WTC11 (cell line): ENCODE results near the gene NAALADL2. TPM values are rescaled to one million over a fixed set of nuclear protein-coding genes. Genes with fewer than 3 reads are reported as not detected.

Source experiments
- ATAC-seq: fragments of 200-7000 bp; cut with Tn5 transposase; 2 replicates; pipeline ENCODE4 v1.10.0; 2021; ENCODE audit warnings: mild to moderate bottlenecking, moderate library complexity
- CTCF ChIA-PET: fragments of 300-600 bp; sonication (Branson Sonifier 250); formaldehyde crosslinking; loops from one replicate; lab custom pipeline; 2021; ENCODE audit warnings: antibody characterized with exemption; lab: Charles Lee
- POLR2A ChIA-PET: fragments of 350-600 bp; sonication (Branson Sonifier 250); formaldehyde crosslinking; loops from one replicate; lab custom pipeline; 2021; ENCODE audit warnings: antibody characterized with exemption; lab: Charles Lee
- DNase-seq: peaks from one replicate; pipeline ENCODE4 v3.0.0; 2021; ENCODE audit warnings: low spot score
- H3K27ac Mint-ChIP-seq: 2 replicates; pipeline ENCODE4 v1.8.0; 2021; ENCODE audit warnings: mixed read lengths
- H3K27me3 Mint-ChIP-seq: 2 replicates; pipeline ENCODE4 v1.8.0; 2021; ENCODE audit warnings: low read depth, mild to moderate bottlenecking, moderate library complexity, mixed read lengths
- H3K36me3 Mint-ChIP-seq: 2 replicates; pipeline ENCODE4 v1.8.0; 2021; ENCODE audit warnings: mixed read lengths
- H3K4me1 Mint-ChIP-seq: 2 replicates; pipeline ENCODE4 v1.8.0; 2022; ENCODE audit warnings: mixed read lengths
- H3K4me3 Mint-ChIP-seq: 2 replicates; pipeline ENCODE4 v1.8.0; 2021; ENCODE audit warnings: mild to moderate bottlenecking, moderate library complexity, mixed read lengths
- H3K9me3 Mint-ChIP-seq: 2 replicates; pipeline ENCODE4 v1.8.0; 2021; ENCODE audit warnings: mixed read lengths
- FOXK1 ChIP-seq: sonication (generic); formaldehyde crosslinking; IDR thresholded peaks from 2 replicates; pipeline ENCODE4 v1.8.0; 2022; ENCODE audit warnings: mild to moderate bottlenecking, moderate library complexity, missing genetic modification reagents
- FOXP1 ChIP-seq: sonication (generic); formaldehyde crosslinking; IDR thresholded peaks from 2 replicates; pipeline ENCODE4 v1.8.0; 2022; ENCODE audit warnings: missing genetic modification reagents, mild to moderate bottlenecking, moderate library complexity, borderline replicate concordance
- GABPB1 ChIP-seq: sonication (generic); formaldehyde crosslinking; IDR thresholded peaks from 2 replicates; pipeline ENCODE4 v1.8.1; 2023; ENCODE audit warnings: mild to moderate bottlenecking, missing genetic modification reagents
- HMGA2 ChIP-seq: fragments of 250-450 bp; sonication (Bioruptor Pico); IDR thresholded peaks from 2 replicates; pipeline ENCODE4 v1.4.0; 2021; ENCODE audit warnings: mild to moderate bottlenecking, moderate library complexity
- IRF2 ChIP-seq: sonication (generic); formaldehyde crosslinking; IDR thresholded peaks from 2 replicates; pipeline ENCODE4 v1.8.0; 2022; ENCODE audit warnings: low read depth, missing genetic modification reagents, borderline replicate concordance
- MXD4 ChIP-seq: fragments of 250-450 bp; sonication (Bioruptor Pico); IDR thresholded peaks from 2 replicates; pipeline ENCODE4 v1.8.0; 2021; ENCODE audit warnings: mild to moderate bottlenecking, moderate library complexity, borderline replicate concordance
- NR1H2 ChIP-seq: sonication (generic); formaldehyde crosslinking; IDR thresholded peaks from 2 replicates; pipeline ENCODE4 v1.9.0; 2021; ENCODE audit warnings: mild to moderate bottlenecking, moderate library complexity, missing genetic modification reagents
- TEAD1 ChIP-seq: sonication (generic); formaldehyde crosslinking; IDR thresholded peaks from 2 replicates; pipeline ENCODE4 v1.8.0; 2022; ENCODE audit warnings: mild to moderate bottlenecking, missing genetic modification reagents
- TEAD4 ChIP-seq: sonication (generic); formaldehyde crosslinking; IDR thresholded peaks from 2 replicates; pipeline ENCODE4 v1.8.0; 2022; ENCODE audit warnings: mild to moderate bottlenecking, missing genetic modification reagents
- ZNF121 ChIP-seq: sonication (generic); formaldehyde crosslinking; IDR thresholded peaks from 2 replicates; pipeline ENCODE4 v1.8.0; 2023; ENCODE audit warnings: missing genetic modification reagents
- ZNF671 ChIP-seq: fragments of 250-450 bp; sonication (Bioruptor Pico); IDR thresholded peaks from 2 replicates; pipeline ENCODE4 v1.8.0; 2021; ENCODE audit warnings: mild to moderate bottlenecking
- total RNA-seq: library from RNA; stranded (reverse); gene quantifications from 3 replicates; pipeline ENCODE4 v1.2.3, GENCODE V29; 2021
- TF ChIP-seq, protein P1 (sequence below): fragments of 250-450 bp; sonication (Bioruptor Pico); IDR thresholded peaks from 2 replicates; pipeline ENCODE4 v1.9.0; 2021; ENCODE audit warnings: mild to moderate bottlenecking
- TF ChIP-seq, protein P2 (sequence below): fragments of 250-450 bp; sonication (Bioruptor Pico); IDR thresholded peaks from 2 replicates; pipeline ENCODE4 v1.8.0; 2021; ENCODE audit warnings: mild to moderate bottlenecking
- TF ChIP-seq, protein P3 (sequence below): sonication (generic); formaldehyde crosslinking; conservative IDR thresholded peaks from 2 replicates; pipeline ENCODE4 v1.8.1; 2022; ENCODE audit warnings: mild to moderate bottlenecking, missing genetic modification reagents
- TF ChIP-seq, protein P4 (sequence below): fragments of 200-600 bp; IDR thresholded peaks from 2 replicates; pipeline ENCODE4 v1.8.0; 2022; ENCODE audit warnings: antibody characterized with exemption
- TF ChIP-seq, protein P5 (sequence below): sonication (generic); formaldehyde crosslinking; IDR thresholded peaks from 2 replicates; pipeline ENCODE4 v1.8.1; 2023; ENCODE audit warnings: mild to moderate bottlenecking, missing genetic modification reagents, moderate library complexity
- TF ChIP-seq, protein P6 (sequence below): fragments of 250-450 bp; sonication (Bioruptor Pico); IDR thresholded peaks from 2 replicates; pipeline ENCODE4 v1.9.0; 2021; ENCODE audit warnings: mild to moderate bottlenecking, borderline replicate concordance

Gene NAALADL2
- total RNA-seq, 1 experiment from 2014 or later = 1.2 TPM

DNA sequence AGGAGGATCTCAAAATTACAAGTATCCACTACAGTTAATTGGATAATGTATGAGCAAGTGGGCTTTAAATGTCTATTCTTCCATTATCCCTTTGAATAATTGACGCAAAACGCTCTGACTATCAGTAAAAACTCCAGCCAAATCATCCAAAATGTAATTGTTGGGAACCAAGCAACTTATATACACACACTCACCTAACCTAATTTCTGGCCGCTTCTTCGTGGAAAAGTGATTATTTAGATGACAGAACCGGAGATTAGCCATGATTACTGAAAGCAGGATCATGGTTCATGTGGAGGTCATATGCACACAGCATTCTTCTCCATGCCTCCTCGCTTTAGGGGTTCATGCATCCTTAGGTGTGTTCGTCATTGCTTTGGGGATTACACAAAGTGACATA, 992.4 kb downstream of the NAALADL2 start (continued):
- TF ChIP-seq GABPB1 (CRISPR knock-in tag) (no peak), IRF2 (CRISPR knock-in tag) (no peak), TEAD4 (CRISPR knock-in tag) (no peak), ZNF671 (no peak)

DNA sequence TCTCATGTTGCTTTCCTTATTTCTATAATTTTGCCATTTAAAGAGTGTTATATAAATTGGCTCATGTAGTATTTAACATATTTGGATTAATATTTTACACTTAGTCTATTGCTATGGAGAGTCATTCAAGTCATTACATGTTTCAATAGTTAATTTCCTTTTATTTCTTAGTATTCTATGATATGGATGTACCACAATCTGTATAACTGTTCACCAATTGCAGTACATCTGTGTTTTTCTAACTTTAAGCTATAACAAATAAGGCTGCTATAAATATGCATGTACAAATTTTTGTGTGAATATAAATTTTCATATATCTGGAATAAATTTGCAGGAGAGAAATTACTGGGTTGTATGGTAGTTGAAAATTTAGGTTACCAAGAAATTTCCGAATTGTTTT, 993.4 kb downstream of the NAALADL2 start:
- ChIA-PET CTCF (no interaction called here), POLR2A (no interaction called here)
- no peak for ATAC-seq

More for the DNA sequence above, 993.4 kb downstream of the NAALADL2 start:
- Mint-ChIP-seq H3K36me3 (no peaks in the 10 kb centered on the region), H3K4me1 (no peaks in the 10 kb centered on the region), H3K9me3 (no peaks in the 10 kb centered on the region), H3K27me3 (no peaks in the 10 kb centered on the region), H3K27ac (no peak overlapping the region), H3K4me3 (no peak overlapping the region)
- TF ChIP-seq, protein P1, sequence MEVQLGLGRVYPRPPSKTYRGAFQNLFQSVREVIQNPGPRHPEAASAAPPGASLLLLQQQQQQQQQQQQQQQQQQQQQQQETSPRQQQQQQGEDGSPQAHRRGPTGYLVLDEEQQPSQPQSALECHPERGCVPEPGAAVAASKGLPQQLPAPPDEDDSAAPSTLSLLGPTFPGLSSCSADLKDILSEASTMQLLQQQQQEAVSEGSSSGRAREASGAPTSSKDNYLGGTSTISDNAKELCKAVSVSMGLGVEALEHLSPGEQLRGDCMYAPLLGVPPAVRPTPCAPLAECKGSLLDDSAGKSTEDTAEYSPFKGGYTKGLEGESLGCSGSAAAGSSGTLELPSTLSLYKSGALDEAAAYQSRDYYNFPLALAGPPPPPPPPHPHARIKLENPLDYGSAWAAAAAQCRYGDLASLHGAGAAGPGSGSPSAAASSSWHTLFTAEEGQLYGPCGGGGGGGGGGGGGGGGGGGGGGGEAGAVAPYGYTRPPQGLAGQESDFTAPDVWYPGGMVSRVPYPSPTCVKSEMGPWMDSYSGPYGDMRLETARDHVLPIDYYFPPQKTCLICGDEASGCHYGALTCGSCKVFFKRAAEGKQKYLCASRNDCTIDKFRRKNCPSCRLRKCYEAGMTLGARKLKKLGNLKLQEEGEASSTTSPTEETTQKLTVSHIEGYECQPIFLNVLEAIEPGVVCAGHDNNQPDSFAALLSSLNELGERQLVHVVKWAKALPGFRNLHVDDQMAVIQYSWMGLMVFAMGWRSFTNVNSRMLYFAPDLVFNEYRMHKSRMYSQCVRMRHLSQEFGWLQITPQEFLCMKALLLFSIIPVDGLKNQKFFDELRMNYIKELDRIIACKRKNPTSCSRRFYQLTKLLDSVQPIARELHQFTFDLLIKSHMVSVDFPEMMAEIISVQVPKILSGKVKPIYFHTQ (CRISPR knock-in tag) = no peak
- TF ChIP-seq, protein P2, sequence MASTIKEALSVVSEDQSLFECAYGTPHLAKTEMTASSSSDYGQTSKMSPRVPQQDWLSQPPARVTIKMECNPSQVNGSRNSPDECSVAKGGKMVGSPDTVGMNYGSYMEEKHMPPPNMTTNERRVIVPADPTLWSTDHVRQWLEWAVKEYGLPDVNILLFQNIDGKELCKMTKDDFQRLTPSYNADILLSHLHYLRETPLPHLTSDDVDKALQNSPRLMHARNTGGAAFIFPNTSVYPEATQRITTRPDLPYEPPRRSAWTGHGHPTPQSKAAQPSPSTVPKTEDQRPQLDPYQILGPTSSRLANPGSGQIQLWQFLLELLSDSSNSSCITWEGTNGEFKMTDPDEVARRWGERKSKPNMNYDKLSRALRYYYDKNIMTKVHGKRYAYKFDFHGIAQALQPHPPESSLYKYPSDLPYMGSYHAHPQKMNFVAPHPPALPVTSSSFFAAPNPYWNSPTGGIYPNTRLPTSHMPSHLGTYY (CRISPR knock-in tag) = no peak
- TF ChIP-seq, protein P3, sequence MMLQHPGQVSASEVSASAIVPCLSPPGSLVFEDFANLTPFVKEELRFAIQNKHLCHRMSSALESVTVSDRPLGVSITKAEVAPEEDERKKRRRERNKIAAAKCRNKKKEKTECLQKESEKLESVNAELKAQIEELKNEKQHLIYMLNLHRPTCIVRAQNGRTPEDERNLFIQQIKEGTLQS (CRISPR knock-in tag) = no peak
- TF ChIP-seq, protein P4, sequence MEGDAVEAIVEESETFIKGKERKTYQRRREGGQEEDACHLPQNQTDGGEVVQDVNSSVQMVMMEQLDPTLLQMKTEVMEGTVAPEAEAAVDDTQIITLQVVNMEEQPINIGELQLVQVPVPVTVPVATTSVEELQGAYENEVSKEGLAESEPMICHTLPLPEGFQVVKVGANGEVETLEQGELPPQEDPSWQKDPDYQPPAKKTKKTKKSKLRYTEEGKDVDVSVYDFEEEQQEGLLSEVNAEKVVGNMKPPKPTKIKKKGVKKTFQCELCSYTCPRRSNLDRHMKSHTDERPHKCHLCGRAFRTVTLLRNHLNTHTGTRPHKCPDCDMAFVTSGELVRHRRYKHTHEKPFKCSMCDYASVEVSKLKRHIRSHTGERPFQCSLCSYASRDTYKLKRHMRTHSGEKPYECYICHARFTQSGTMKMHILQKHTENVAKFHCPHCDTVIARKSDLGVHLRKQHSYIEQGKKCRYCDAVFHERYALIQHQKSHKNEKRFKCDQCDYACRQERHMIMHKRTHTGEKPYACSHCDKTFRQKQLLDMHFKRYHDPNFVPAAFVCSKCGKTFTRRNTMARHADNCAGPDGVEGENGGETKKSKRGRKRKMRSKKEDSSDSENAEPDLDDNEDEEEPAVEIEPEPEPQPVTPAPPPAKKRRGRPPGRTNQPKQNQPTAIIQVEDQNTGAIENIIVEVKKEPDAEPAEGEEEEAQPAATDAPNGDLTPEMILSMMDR = no peak
- no peak for TF ChIP-seq MXD4 (CRISPR knock-in tag)
- TF ChIP-seq TEAD1 = no peak
- TF ChIP-seq, protein P5, sequence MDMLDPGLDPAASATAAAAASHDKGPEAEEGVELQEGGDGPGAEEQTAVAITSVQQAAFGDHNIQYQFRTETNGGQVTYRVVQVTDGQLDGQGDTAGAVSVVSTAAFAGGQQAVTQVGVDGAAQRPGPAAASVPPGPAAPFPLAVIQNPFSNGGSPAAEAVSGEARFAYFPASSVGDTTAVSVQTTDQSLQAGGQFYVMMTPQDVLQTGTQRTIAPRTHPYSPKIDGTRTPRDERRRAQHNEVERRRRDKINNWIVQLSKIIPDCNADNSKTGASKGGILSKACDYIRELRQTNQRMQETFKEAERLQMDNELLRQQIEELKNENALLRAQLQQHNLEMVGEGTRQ = no peak
- TF ChIP-seq, protein P6, sequence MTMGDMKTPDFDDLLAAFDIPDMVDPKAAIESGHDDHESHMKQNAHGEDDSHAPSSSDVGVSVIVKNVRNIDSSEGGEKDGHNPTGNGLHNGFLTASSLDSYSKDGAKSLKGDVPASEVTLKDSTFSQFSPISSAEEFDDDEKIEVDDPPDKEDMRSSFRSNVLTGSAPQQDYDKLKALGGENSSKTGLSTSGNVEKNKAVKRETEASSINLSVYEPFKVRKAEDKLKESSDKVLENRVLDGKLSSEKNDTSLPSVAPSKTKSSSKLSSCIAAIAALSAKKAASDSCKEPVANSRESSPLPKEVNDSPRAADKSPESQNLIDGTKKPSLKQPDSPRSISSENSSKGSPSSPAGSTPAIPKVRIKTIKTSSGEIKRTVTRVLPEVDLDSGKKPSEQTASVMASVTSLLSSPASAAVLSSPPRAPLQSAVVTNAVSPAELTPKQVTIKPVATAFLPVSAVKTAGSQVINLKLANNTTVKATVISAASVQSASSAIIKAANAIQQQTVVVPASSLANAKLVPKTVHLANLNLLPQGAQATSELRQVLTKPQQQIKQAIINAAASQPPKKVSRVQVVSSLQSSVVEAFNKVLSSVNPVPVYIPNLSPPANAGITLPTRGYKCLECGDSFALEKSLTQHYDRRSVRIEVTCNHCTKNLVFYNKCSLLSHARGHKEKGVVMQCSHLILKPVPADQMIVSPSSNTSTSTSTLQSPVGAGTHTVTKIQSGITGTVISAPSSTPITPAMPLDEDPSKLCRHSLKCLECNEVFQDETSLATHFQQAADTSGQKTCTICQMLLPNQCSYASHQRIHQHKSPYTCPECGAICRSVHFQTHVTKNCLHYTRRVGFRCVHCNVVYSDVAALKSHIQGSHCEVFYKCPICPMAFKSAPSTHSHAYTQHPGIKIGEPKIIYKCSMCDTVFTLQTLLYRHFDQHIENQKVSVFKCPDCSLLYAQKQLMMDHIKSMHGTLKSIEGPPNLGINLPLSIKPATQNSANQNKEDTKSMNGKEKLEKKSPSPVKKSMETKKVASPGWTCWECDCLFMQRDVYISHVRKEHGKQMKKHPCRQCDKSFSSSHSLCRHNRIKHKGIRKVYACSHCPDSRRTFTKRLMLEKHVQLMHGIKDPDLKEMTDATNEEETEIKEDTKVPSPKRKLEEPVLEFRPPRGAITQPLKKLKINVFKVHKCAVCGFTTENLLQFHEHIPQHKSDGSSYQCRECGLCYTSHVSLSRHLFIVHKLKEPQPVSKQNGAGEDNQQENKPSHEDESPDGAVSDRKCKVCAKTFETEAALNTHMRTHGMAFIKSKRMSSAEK (CRISPR knock-in tag) = no peak
- TF ChIP-seq FOXK1 (CRISPR knock-in tag) = no peak
- TF ChIP-seq FOXP1 = no peak
- TF ChIP-seq ZNF121 (CRISPR knock-in tag) = no peak
- TF ChIP-seq NR1H2 (CRISPR knock-in tag) = no peak
- no peak for TF ChIP-seq HMGA2 (CRISPR knock-in tag)
- DNase-seq = no peak
